H9 (cell line): ENCODE measurements around the gene JAML. TPM values are rescaled to one million over a fixed set of nuclear protein-coding genes. Genes with fewer than 3 reads are reported as not detected.

Source experiments
- DNase-seq: peaks from one replicate; pipeline ENCODE4 v3.0.0-alpha.2; 2017
- H2AFZ ChIP-seq: one replicate; pipeline ENCODE4 v1.6.1; 2013; ENCODE audit warnings: mild to moderate bottlenecking, low read length, control low read depth, moderate library complexity
- H2AK5ac ChIP-seq: 2 replicates; pipeline ENCODE4 v1.6.1; 2013; ENCODE audit warnings: low read length, control low read depth, mixed read lengths; ENCODE audit not compliant: insufficient read length
- H2BK120ac ChIP-seq: one replicate; pipeline ENCODE4 v1.6.1; 2013; ENCODE audit warnings: low read depth, mild to moderate bottlenecking, low read length, control low read depth, inconsistent platforms; ENCODE audit not compliant: poor library complexity, severe bottlenecking
- H2BK12ac ChIP-seq: 2 replicates; pipeline ENCODE4 v1.6.1; 2013; ENCODE audit warnings: low read length, control low read depth, mixed read lengths, low read depth; ENCODE audit not compliant: insufficient read length
- H2BK15ac ChIP-seq: 2 replicates; pipeline ENCODE4 v1.6.1; 2013; ENCODE audit warnings: low read depth, low read length, control low read depth
- H2BK20ac ChIP-seq: one replicate; pipeline ENCODE4 v1.6.1; 2013; ENCODE audit warnings: low read depth, mild to moderate bottlenecking, low read length, control low read depth, inconsistent platforms; ENCODE audit not compliant: poor library complexity, severe bottlenecking
- H2BK5ac ChIP-seq: 2 replicates; pipeline ENCODE4 v1.6.1; 2013; ENCODE audit warnings: low read length, control low read depth, mixed read lengths; ENCODE audit not compliant: insufficient read length
- H3K14ac ChIP-seq: 2 replicates; pipeline ENCODE4 v1.6.1; 2013; ENCODE audit warnings: low read length, control low read depth; ENCODE audit not compliant: insufficient read depth
- H3K18ac ChIP-seq: 2 replicates; pipeline ENCODE4 v1.6.1; 2013; ENCODE audit warnings: low read depth, mild to moderate bottlenecking, mixed read lengths, low read length, control low read depth; ENCODE audit not compliant: insufficient read length
- H3K23ac ChIP-seq: 2 replicates; pipeline ENCODE4 v1.6.1; 2013; ENCODE audit warnings: low read length, control low read depth, mixed read lengths, low read depth; ENCODE audit not compliant: insufficient read length
- H3K23me2 ChIP-seq: 2 replicates; pipeline ENCODE4 v1.6.1; 2013; ENCODE audit warnings: low read depth, mild to moderate bottlenecking, mixed read lengths, low read length, control low read depth; ENCODE audit not compliant: insufficient read length, poor library complexity, severe bottlenecking
- H3K27ac ChIP-seq: 2 replicates; pipeline ENCODE4 v1.5.1; 2013; ENCODE audit warnings: low read length, control low read depth, mixed read lengths, low read depth; ENCODE audit not compliant: insufficient read length
- H3K27me3 ChIP-seq: 2 replicates; pipeline ENCODE4 v1.6.1; 2013; ENCODE audit warnings: low read length, control low read depth, inconsistent platforms; ENCODE audit not compliant: insufficient read depth
- H3K4ac ChIP-seq: 2 replicates; pipeline ENCODE4 v1.6.1; 2013; ENCODE audit warnings: low read depth, mild to moderate bottlenecking, control low read depth, inconsistent platforms, low read length, moderate library complexity
- H3K4me1 ChIP-seq: 2 replicates; pipeline ENCODE4 v1.6.1; 2013; ENCODE audit warnings: low read length, control low read depth, inconsistent platforms; ENCODE audit not compliant: insufficient read depth
- H3K4me2 ChIP-seq: 2 replicates; pipeline ENCODE4 v1.6.1; 2013; ENCODE audit warnings: low read length, control low read depth, mixed read lengths; ENCODE audit not compliant: insufficient read length, insufficient read depth
- H3K56ac ChIP-seq: 2 replicates; pipeline ENCODE4 v1.6.1; 2013; ENCODE audit warnings: low read depth, mild to moderate bottlenecking, mixed read lengths, low read length, control low read depth; ENCODE audit not compliant: insufficient read length
- H3K79me1 ChIP-seq: 2 replicates; pipeline ENCODE4 v1.6.1; 2013; ENCODE audit warnings: low read depth, mild to moderate bottlenecking, moderate library complexity, low read length, control low read depth, inconsistent platforms; ENCODE audit not compliant: insufficient read depth, poor library complexity, severe bottlenecking
- H3K79me2 ChIP-seq: 2 replicates; pipeline ENCODE4 v1.6.1; 2013; ENCODE audit warnings: low read length, control low read depth, inconsistent platforms; ENCODE audit not compliant: insufficient read depth
- H3K9ac ChIP-seq: 2 replicates; pipeline ENCODE4 v1.6.1; 2013; ENCODE audit warnings: low read length, control low read depth, mixed read lengths; ENCODE audit not compliant: insufficient read length; ENCODE audit errors: extremely low read depth
- H3K9me3 ChIP-seq: one replicate; pipeline ENCODE4 v1.6.1; 2013; ENCODE audit warnings: low read depth, low read length, inconsistent platforms; ENCODE audit not compliant: control insufficient read depth
- H3T11ph ChIP-seq: one replicate; pipeline ENCODE4 v1.6.1; 2013; ENCODE audit warnings: mild to moderate bottlenecking, low read length, control low read depth, inconsistent platforms
- H4K20me1 ChIP-seq: one replicate; pipeline ENCODE4 v1.6.1; 2013; ENCODE audit not compliant: control insufficient read depth, insufficient read length, insufficient read depth
- H4K5ac ChIP-seq: 2 replicates; pipeline ENCODE4 v1.6.1; 2013; ENCODE audit warnings: low read depth, mild to moderate bottlenecking, mixed read lengths, low read length, control low read depth; ENCODE audit not compliant: insufficient read length
- H4K8ac ChIP-seq: replicated peaks from 2 replicates; pipeline ENCODE4 v1.6.1; 2013; ENCODE audit warnings: low read length, control low read depth, mixed read lengths, low read depth; ENCODE audit not compliant: insufficient read length
- H4K91ac ChIP-seq: 2 replicates; pipeline ENCODE4 v1.6.1; 2013; ENCODE audit warnings: low read depth, mild to moderate bottlenecking, moderate library complexity, mixed read lengths, low read length, control low read depth; ENCODE audit not compliant: insufficient read length
- H3K27ac Mint-ChIP-seq, 3 experiments: 2 replicates in 2 of 3; 3 replicates in 1 of 3; pipeline ENCODE4 v1.8.0; 2020 to 2021; ENCODE audit warnings: mixed read lengths in 3 of 3, mild to moderate bottlenecking in 1 of 3, moderate library complexity in 1 of 3
- H3K27me3 Mint-ChIP-seq: 2 replicates; pipeline ENCODE4 v1.8.0; 2021; ENCODE audit warnings: low read depth, mild to moderate bottlenecking, moderate library complexity, mixed read lengths
- H3K36me3 Mint-ChIP-seq, 3 experiments: 2 replicates in 2 of 3; 3 replicates in 1 of 3; pipeline ENCODE4 v1.8.0; 2020 to 2021; ENCODE audit warnings: low read depth in 3 of 3, mixed read lengths in 3 of 3; ENCODE audit not compliant: insufficient read depth in 1 of 3
- H3K4me1 Mint-ChIP-seq, 2 experiments: 2 replicates each; pipeline ENCODE4 v1.8.0; 2020; ENCODE audit warnings: mixed read lengths in 2 of 2
- H3K4me3 Mint-ChIP-seq, 2 experiments: 2 replicates in 1 of 2; 3 replicates in 1 of 2; pipeline ENCODE4 v1.8.0; 2020 to 2021; ENCODE audit warnings: mild to moderate bottlenecking in 2 of 2, mixed read lengths in 2 of 2, moderate library complexity in 1 of 2
- H3K9me3 Mint-ChIP-seq, 2 experiments: 2 replicates in 1 of 2; 3 replicates in 1 of 2; pipeline ENCODE4 v1.8.0; 2020; ENCODE audit warnings: mild to moderate bottlenecking in 2 of 2, mixed read lengths in 2 of 2, moderate library complexity in 1 of 2
- CTCF ChIP-seq: fragments of 200-600 bp; sonication (generic); conservative IDR thresholded peaks from 3 replicates; pipeline ENCODE4 v1.8.0; 2021; ENCODE audit warnings: antibody characterized with exemption, mild to moderate bottlenecking
- WGBS: extraction: QIAGEN DNeasy Blood & Tissue Kit; methylation state at CpG from one replicate; pipeline ENCODE4 v1.1.7; 2013; ENCODE audit warnings: missing lambda C conversion rate, low lambda C conversion rate, mixed read lengths; ENCODE audit not compliant: insufficient read length; ENCODE audit errors: extremely low coverage; 5-methylcytosine and 5-hydroxymethylcytosine counted together
- total RNA-seq: library from RNA; stranded (reverse); gene quantifications from 2 replicates; pipeline ENCODE4 v1.2.1, GENCODE V29; 2021

JAML gene
- total RNA-seq, 1 experiment from 2014 or later, result 0.48 TPM

GRCh38 chr11:118168751-118169150 is 56.1 kb downstream of the JAML start:
- H2BK5ac ChIP-seq, result no peak overlapping the region
- H3K4me1 Mint-ChIP-seq, result peaks cover 23 to 39% of the 10 kb centered on the region in 2 experiments

More at GRCh38 chr11:118168751-118169150, 56.1 kb downstream of the JAML start:
- no peak for DNase-seq
- H2AFZ ChIP-seq, result no peak overlapping the region
- no peaks in the 10 kb centered on the region for H3K9me3 ChIP-seq
- no peak overlapping the region for H3K4ac ChIP-seq
- no peak overlapping the region for H4K5ac ChIP-seq
- H3K27me3 ChIP-seq, result peaks cover 22% of the 10 kb centered on the region; the same call in 1 of the 2 replicates
- H2BK120ac ChIP-seq, result no peak overlapping the region
- no peak overlapping the region; the same call in 1 of the 2 replicates for H3K14ac ChIP-seq
- H2BK20ac ChIP-seq, result no peak overlapping the region
- H3K18ac ChIP-seq, result no peak overlapping the region
- no peak overlapping the region for H4K91ac ChIP-seq
- no peaks in the 10 kb centered on the region for H3K79me2 ChIP-seq
- Mint-ChIP-seq H3K9me3 (no peaks in the 10 kb centered on the region), H3K27ac (no peak overlapping the region; a peak in 1 of 7 replicates), H3K27me3 (peaks cover 91% of the 10 kb centered on the region), H3K36me3 (no peaks in the 10 kb centered on the region), H3K4me3 (no peak overlapping the region)
- no peak overlapping the region for H2AK5ac ChIP-seq
- no peak overlapping the region for H3K56ac ChIP-seq
- no peak overlapping the region for H4K8ac ChIP-seq
- no peak overlapping the region for H3T11ph ChIP-seq
- H2BK15ac ChIP-seq, result no peak overlapping the region
- H2BK12ac ChIP-seq, result no peak overlapping the region
- no peaks in the 10 kb centered on the region for H4K20me1 ChIP-seq
- no peak for TF ChIP-seq CTCF
- peaks cover 2% of the 10 kb centered on the region for H3K23me2 ChIP-seq
- H3K79me1 ChIP-seq, result no peaks in the 10 kb centered on the region
- H3K9ac ChIP-seq, result no peak overlapping the region
- H3K4me1 ChIP-seq, result 0 out of 2 replicates have a peak, but pooled peaks cover 3% of the 10 kb centered on the region
- no CpG with 5 or more reads among the region's 3 CpGs for WGBS
- no peak overlapping the region for H3K4me2 ChIP-seq
- no peak overlapping the region for H3K27ac ChIP-seq
- no peak overlapping the region for H3K23ac ChIP-seq
